Measurements from ENCODE around the gene PAQR9. TPM values are rescaled to one million over a fixed set of nuclear protein-coding genes. Genes with fewer than 3 reads are reported as not detected.

The PAQR9 gene
- total and polyA plus RNA-seq, 2 of the 13 experiments (the other 11 are each of a cell fraction or from before 2014, with no cell fraction given) = 3.7 to 10.3 TPM

GRCh38 chr3:142962520-142963233 lies 797 bp downstream of the PAQR9 start (continued):
- TF ChIP-seq ZNF414 (CRISPR knock-in tag; IDR thresholded peaks at IDR 0.05) = no peak
- no peak for TF ChIP-seq SMAD9 (CRISPR knock-in tag; IDR thresholded peaks at IDR 0.05)
- TF ChIP-seq ZNF563 (CRISPR knock-in tag; IDR thresholded peaks at IDR 0.05) = no peak
- TF ChIP-seq MAFK (conservative IDR thresholded peaks at IDR 0.05 in 1 of 2, IDR thresholded peaks at IDR 0.05 in 1 of 2; ENCODE audit: low read length in 2 of 2) = no peak
- no peak for TF ChIP-seq HNF4G (IDR thresholded peaks at IDR 0.05; ENCODE audit: borderline replicate concordance, low read depth, low read length)
- TF ChIP-seq HNF4G (CRISPR knock-in tag; IDR thresholded peaks at IDR 0.05; ENCODE audit: borderline replicate concordance, low read depth) = no peak
- TF ChIP-seq AGO2 (optimal IDR thresholded peaks at IDR 0.05; ENCODE audit: low read depth, low read length) = no peak
- peak; percentile 34; the same call in 1 of the 2 replicates for TF ChIP-seq DPF2 (CRISPR knock-in tag; IDR thresholded peaks at IDR 0.05; ENCODE audit: borderline replicate concordance, low read depth)
- no peak for TF ChIP-seq SRSF1 (optimal IDR thresholded peaks at IDR 0.05; ENCODE audit: low read depth, low read length)
- no peak for TF ChIP-seq MATR3 (CRISPR knock-in tag; IDR thresholded peaks at IDR 0.05)
- no peak for TF ChIP-seq ZNF720 (CRISPR knock-in tag; IDR thresholded peaks at IDR 0.05)
- peak; percentile 89; the same call in 1 of the 2 replicates for TF ChIP-seq ZNF138 (CRISPR knock-in tag; IDR thresholded peaks at IDR 0.05; ENCODE audit: low read depth)
- TF ChIP-seq ZNF232 (CRISPR knock-in tag; IDR thresholded peaks at IDR 0.05; ENCODE audit: borderline replicate concordance) = no peak; the same call in 1 of the 2 replicates
- no peak for TF ChIP-seq ZNF343 (CRISPR knock-in tag; IDR thresholded peaks at IDR 0.05)
- TF ChIP-seq HOXA3 (CRISPR knock-in tag; IDR thresholded peaks at IDR 0.05) = peak; percentile 94
- peak; percentile 22 for TF ChIP-seq IKZF4 (CRISPR knock-in tag; IDR thresholded peaks at IDR 0.05; ENCODE audit: borderline replicate concordance, low read depth, not compliant biosample characterization)
- no peak for TF ChIP-seq BRCA1 (CRISPR knock-in tag; IDR thresholded peaks at IDR 0.05)
- no peak for TF ChIP-seq PPARG (CRISPR knock-in tag; conservative IDR thresholded peaks at IDR 0.05)
- TF ChIP-seq TGIF2 (CRISPR knock-in tag; IDR thresholded peaks at IDR 0.05) = no peak
- TF ChIP-seq, protein P1, sequence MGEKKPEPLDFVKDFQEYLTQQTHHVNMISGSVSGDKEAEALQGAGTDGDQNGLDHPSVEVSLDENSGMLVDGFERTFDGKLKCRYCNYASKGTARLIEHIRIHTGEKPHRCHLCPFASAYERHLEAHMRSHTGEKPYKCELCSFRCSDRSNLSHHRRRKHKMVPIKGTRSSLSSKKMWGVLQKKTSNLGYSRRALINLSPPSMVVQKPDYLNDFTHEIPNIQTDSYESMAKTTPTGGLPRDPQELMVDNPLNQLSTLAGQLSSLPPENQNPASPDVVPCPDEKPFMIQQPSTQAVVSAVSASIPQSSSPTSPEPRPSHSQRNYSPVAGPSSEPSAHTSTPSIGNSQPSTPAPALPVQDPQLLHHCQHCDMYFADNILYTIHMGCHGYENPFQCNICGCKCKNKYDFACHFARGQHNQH (CRISPR knock-in tag; IDR thresholded peaks at IDR 0.05) = 0 out of 2 replicates have a peak, but pooled peaks have one; percentile 19
- peak; percentile 30; the same call in 1 of the 2 replicates for TF ChIP-seq TBX2 (CRISPR knock-in tag; IDR thresholded peaks at IDR 0.05; ENCODE audit: borderline replicate concordance)
- no peak for TF ChIP-seq ATF2 (CRISPR knock-in tag; IDR thresholded peaks at IDR 0.05)
- TF ChIP-seq ZNF740 (CRISPR knock-in tag; IDR thresholded peaks at IDR 0.05) = no peak
- TF ChIP-seq ZNF441 (CRISPR knock-in tag; IDR thresholded peaks at IDR 0.05; ENCODE audit: borderline replicate concordance) = 0 out of 2 replicates have a peak, but pooled peaks have one; percentile 50
- TF ChIP-seq, protein P2, sequence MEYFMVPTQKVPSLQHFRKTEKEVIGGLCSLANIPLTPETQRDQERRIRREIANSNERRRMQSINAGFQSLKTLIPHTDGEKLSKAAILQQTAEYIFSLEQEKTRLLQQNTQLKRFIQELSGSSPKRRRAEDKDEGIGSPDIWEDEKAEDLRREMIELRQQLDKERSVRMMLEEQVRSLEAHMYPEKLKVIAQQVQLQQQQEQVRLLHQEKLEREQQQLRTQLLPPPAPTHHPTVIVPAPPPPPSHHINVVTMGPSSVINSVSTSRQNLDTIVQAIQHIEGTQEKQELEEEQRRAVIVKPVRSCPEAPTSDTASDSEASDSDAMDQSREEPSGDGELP (IDR thresholded peaks at IDR 0.05; ENCODE audit: borderline replicate concordance, low read depth) = no peak
- no peak for TF ChIP-seq MAF1 (CRISPR knock-in tag; IDR thresholded peaks at IDR 0.05; ENCODE audit: borderline replicate concordance)
